Nucleus accumbens (tissue), 56 donors: ENCODE results near the gene CNNM2.
"Not testable (repeated sequence)": the region's sequence is repeated elsewhere in the genome, so short reads cannot be mapped to it uniquely, and the experiment has no call there.

Experiments
- DNase-seq, 56 donors: peaks; one replicate each; lab custom pipeline; 2025; lab: John Stamatoyannopoulos, UW

Gene CNNM2

GRCh38 chr10:103124420-103125096 is 206.5 kb downstream of the CNNM2 start:
- no peak for DNase-seq

GRCh38 chr10:103125323-103126267 is 207.5 kb downstream of the CNNM2 start:
- no peak for DNase-seq

- DNase-seq: no peak
These were observed 209.1 kb downstream of the CNNM2 start for GRCh38 chr10:103127241-103127640.

GRCh38 chr10:103130180-103130579 is 212.1 kb downstream of the CNNM2 start:
- not testable (repeated sequence) for DNase-seq

GRCh38 chr10:103130910-103131309 is 212.8 kb downstream of the CNNM2 start:
- DNase-seq: no peak

- DNase-seq: not testable (repeated sequence)
These were observed 217.1 kb downstream of the CNNM2 start for GRCh38 chr10:103135168-103135567.

- DNase-seq: no peak
These were observed 221.7 kb downstream of the CNNM2 start for GRCh38 chr10:103139803-103140202.
